AG09319 (cell line): Measurements from ENCODE around the gene DEFB113.

ENCODE experiments used
- DNase-seq: peaks from one replicate; pipeline ENCODE4 v3.0.0-alpha.2; 2010; ENCODE audit warnings: low read depth; ENCODE audit errors: extremely low read depth
- CTCF ChIP-seq: IDR thresholded peaks from 2 replicates; pipeline ENCODE4 v1.5.1; 2011; ENCODE audit warnings: low read depth, mild to moderate bottlenecking, inconsistent platforms, low read length, moderate library complexity

Gene DEFB113

GRCh38 chr6:49937811-49938210, 31.6 kb downstream of the DEFB113 start:
- no peak for DNase-seq

GRCh38 chr6:49937017-49937416, 32.4 kb downstream of the DEFB113 start:
- TF ChIP-seq CTCF: no peak
- DNase-seq: no peak

More at GRCh38 chr6:49937811-49938210, 31.6 kb downstream of the DEFB113 start:
- no peak for TF ChIP-seq CTCF

- DNase-seq: no peak
Observed at GRCh38 chr6:49935387-49935786, 34.0 kb downstream of the DEFB113 start.

GRCh38 chr6:49934770-49935169, 34.7 kb downstream of the DEFB113 start:
- no peak for TF ChIP-seq CTCF
- DNase-seq: no peak

More at GRCh38 chr6:49935387-49935786, 34.0 kb downstream of the DEFB113 start:
- TF ChIP-seq CTCF: no peak

- no peak for TF ChIP-seq CTCF
- DNase-seq: no peak
Observed at GRCh38 chr6:49933526-49933925, 35.9 kb downstream of the DEFB113 start.

- TF ChIP-seq CTCF: no peak
- DNase-seq: no peak
Observed at GRCh38 chr6:49929340-49929739, 40.1 kb downstream of the DEFB113 start.

GRCh38 chr6:49923826-49924225, 45.6 kb downstream of the DEFB113 start:
- TF ChIP-seq CTCF: no peak
- DNase-seq: no peak
